Measurements from ENCODE around the gene IWS1. TPM values are rescaled to one million over a fixed set of nuclear protein-coding genes. Genes with fewer than 3 reads are reported as not detected.

The IWS1 gene
- total RNA-seq, 1 experiment from 2014 or later, result 46.6 TPM

GRCh38 chr2:127485051-127485693 is 41.1 kb downstream of the IWS1 start:
- Histone ChIP-seq H3K4me1 (ENCODE audit: control insufficient read depth in 1 of 2, insufficient read depth in 2 of 2, low read length in 2 of 2) (no peaks in the 10 kb centered on the region), H3K9ac (ENCODE audit: low read length) (no peak overlapping the region), H2AFZ (ENCODE audit: low read depth, low read length, poor library complexity, severe bottlenecking) (no peak overlapping the region), H3K27ac (ENCODE audit: low read depth, low read length) (no peak overlapping the region), H3K36me3 (ENCODE audit: control insufficient read depth in 1 of 2, insufficient read depth in 2 of 2, low read length in 2 of 2) (peaks cover 51% of the 10 kb centered on the region in 2 experiments; a peak in 3 of 4 replicates), H3K4me3 (replicated peaks in 1 of 2; ENCODE audit: low read depth in 1 of 2, low read length in 2 of 2) (no peak overlapping the region), H4K20me1 (ENCODE audit: insufficient read depth) (no peaks in the 10 kb centered on the region), H3K79me2 (ENCODE audit: insufficient read depth, low read length) (peaks cover 9% of the 10 kb centered on the region; the same call in 1 of the 2 replicates), H3K27me3 (ENCODE audit: insufficient read depth, low read length) (no peaks in the 10 kb centered on the region), H3K9me2 (ENCODE audit: insufficient read depth) (no peaks in the 10 kb centered on the region), H3K9me3 (ENCODE audit: control insufficient read depth in 1 of 2, insufficient read depth in 1 of 2, low read depth in 1 of 2, low read length in 2 of 2) (no peaks in the 10 kb centered on the region), H3K4me2 (ENCODE audit: low read length) (no peak overlapping the region)
- ChIA-PET CTCF (no interaction called here), POLR2A (no interaction called here), RAD21 (ENCODE audit: low non-redundant PET in 1 of 2, low total read pairs in 2 of 2, uncharacterized antibody in 2 of 2, unreplicated experiment in 2 of 2) (no interaction called here)
- BruUV-seq (replicated peaks), result no TSS peak
- no peak for TF ChIP-seq ZNF274 (IDR thresholded peaks at IDR 0.05; ENCODE audit: low read depth, low read length)
- intact Hi-C loops (cut with micrococcal nuclease), result no loop called here
- ATAC-seq (no peak), DNase-seq (ENCODE audit: low read depth, low spot score) (no peak)

- ChIA-PET RAD21 (ENCODE audit: low non-redundant PET in 1 of 2, low total read pairs in 2 of 2, uncharacterized antibody in 2 of 2, unreplicated experiment in 2 of 2) (no interaction called here), CTCF (interaction anchor here (1.0 kb wide), 1 partner anchor 285 kb away, joined by 3 read pairs; no protein-coding TSS in a partner anchor), POLR2A (no interaction called here)
- H3K79me2 ChIP-seq (ENCODE audit: insufficient read depth, low read length), result no peaks in the 10 kb centered on the region
- BruUV-seq (replicated peaks), result no TSS peak
- no peak for DNase-seq (ENCODE audit: low read depth, low spot score)
- H3K27ac ChIP-seq (ENCODE audit: low read depth, low read length), result no peak overlapping the region
- H3K9me3 ChIP-seq (ENCODE audit: control insufficient read depth in 1 of 2, insufficient read depth in 1 of 2, low read depth in 1 of 2, low read length in 2 of 2), result no peaks in the 10 kb centered on the region
- intact Hi-C loops (cut with micrococcal nuclease), result no loop called here
- no peak overlapping the region for H3K4me3 ChIP-seq (replicated peaks in 1 of 2; ENCODE audit: low read depth in 1 of 2, low read length in 2 of 2)
- H3K27me3 ChIP-seq (ENCODE audit: insufficient read depth, low read length), result no peaks in the 10 kb centered on the region
- ATAC-seq, result no peak
- H2AFZ ChIP-seq (ENCODE audit: low read depth, low read length, poor library complexity, severe bottlenecking), result no peak overlapping the region
- 0 out of 2 replicates have a peak, but pooled peaks cover 4% of the 10 kb centered on the region for H4K20me1 ChIP-seq (ENCODE audit: insufficient read depth)
- TF ChIP-seq EZH2phosphoT487 (IDR thresholded peaks at IDR 0.05; ENCODE audit: borderline replicate concordance) (no peak), POLR2A (IDR thresholded peaks at IDR 0.05; ENCODE audit: borderline replicate concordance, extremely low read depth, insufficient read depth, insufficient read length) (no peak), EGR1 (IDR thresholded peaks at IDR 0.05; ENCODE audit: low read depth) (no peak), ELF1 (IDR thresholded peaks at IDR 0.05; ENCODE audit: borderline replicate concordance, low read depth) (no peak), FOSL1 (IDR thresholded peaks at IDR 0.05; ENCODE audit: low read depth) (no peak), REST (IDR thresholded peaks at IDR 0.05; ENCODE audit: low read depth) (no peak), CTCF (IDR thresholded peaks at IDR 0.05 in 2 of 3, conservative IDR thresholded peaks at IDR 0.05 in 1 of 3; ENCODE audit: borderline replicate concordance in 1 of 3, insufficient read depth in 1 of 3, low read depth in 2 of 3, low read length in 2 of 3) (no peak), JUND (IDR thresholded peaks at IDR 0.05) (no peak), ZNF274 (IDR thresholded peaks at IDR 0.05; ENCODE audit: low read depth, low read length) (no peak)
- H3K4me1 ChIP-seq (ENCODE audit: control insufficient read depth in 1 of 2, insufficient read depth in 2 of 2, low read length in 2 of 2), result no peaks in the 10 kb centered on the region
- H3K9me2 ChIP-seq (ENCODE audit: insufficient read depth), result no peaks in the 10 kb centered on the region
- no peak overlapping the region for H3K9ac ChIP-seq (ENCODE audit: low read length)
- no peak overlapping the region for H3K4me2 ChIP-seq (ENCODE audit: low read length)
- peaks cover 32 to 36% of the 10 kb centered on the region in 2 experiments; a peak in 3 of 4 replicates for H3K36me3 ChIP-seq (ENCODE audit: control insufficient read depth in 1 of 2, insufficient read depth in 2 of 2, low read length in 2 of 2)
Measured at GRCh38 chr2:127482031-127482430, 44.3 kb downstream of the IWS1 start.

Measured in HCT116 (cell line).